PC-3 (cell line): ENCODE measurements around the gene TLCD4.

ENCODE experiments used
- EZH2phosphoT487 ChIP-seq: fragments of 300-600 bp; sonication (generic); IDR thresholded peaks from 2 replicates; pipeline ENCODE4 v1.6.1; 2018; ENCODE audit warnings: mild to moderate bottlenecking, antibody characterized with exemption, low read length, borderline replicate concordance
- TF ChIP-seq, protein P1 (sequence below): fragments of 300-600 bp; sonication (generic); conservative IDR thresholded peaks from 2 replicates; pipeline ENCODE4 v1.5.1; 2017; ENCODE audit warnings: antibody characterized with exemption, low read depth, mild to moderate bottlenecking, low read length

DNA sequence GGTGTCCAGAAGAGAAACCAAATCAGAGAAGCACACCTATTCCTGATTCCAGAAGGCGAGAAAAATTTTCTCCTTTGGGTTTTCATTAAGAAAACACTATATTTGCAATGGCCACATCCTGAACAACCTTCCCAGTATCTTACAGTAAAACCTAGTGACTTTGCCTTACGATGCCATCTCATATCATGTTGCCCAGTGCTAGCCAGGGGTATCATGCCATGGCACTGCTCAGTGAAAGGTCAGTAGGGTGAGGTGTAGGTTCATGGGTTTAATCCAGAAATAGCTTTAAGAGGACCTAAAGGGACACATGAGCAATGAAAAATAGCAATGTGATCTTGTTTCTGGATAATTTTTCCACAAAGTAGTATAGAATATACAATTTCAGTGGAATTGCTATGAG, 7.2 kb downstream of the TLCD4 start:
- TF ChIP-seq, protein P1, sequence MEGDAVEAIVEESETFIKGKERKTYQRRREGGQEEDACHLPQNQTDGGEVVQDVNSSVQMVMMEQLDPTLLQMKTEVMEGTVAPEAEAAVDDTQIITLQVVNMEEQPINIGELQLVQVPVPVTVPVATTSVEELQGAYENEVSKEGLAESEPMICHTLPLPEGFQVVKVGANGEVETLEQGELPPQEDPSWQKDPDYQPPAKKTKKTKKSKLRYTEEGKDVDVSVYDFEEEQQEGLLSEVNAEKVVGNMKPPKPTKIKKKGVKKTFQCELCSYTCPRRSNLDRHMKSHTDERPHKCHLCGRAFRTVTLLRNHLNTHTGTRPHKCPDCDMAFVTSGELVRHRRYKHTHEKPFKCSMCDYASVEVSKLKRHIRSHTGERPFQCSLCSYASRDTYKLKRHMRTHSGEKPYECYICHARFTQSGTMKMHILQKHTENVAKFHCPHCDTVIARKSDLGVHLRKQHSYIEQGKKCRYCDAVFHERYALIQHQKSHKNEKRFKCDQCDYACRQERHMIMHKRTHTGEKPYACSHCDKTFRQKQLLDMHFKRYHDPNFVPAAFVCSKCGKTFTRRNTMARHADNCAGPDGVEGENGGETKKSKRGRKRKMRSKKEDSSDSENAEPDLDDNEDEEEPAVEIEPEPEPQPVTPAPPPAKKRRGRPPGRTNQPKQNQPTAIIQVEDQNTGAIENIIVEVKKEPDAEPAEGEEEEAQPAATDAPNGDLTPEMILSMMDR: no peak
- no peak for TF ChIP-seq EZH2phosphoT487
